ENCODE measurements around the gene SKIC8.
A peak's percentile ranks its signal among the peaks of the same experiment; 100 is the strongest.

Gene SKIC8

GRCh38 chr15:78308422-78309032, 9.1 kb upstream of the SKIC8 start:
- TF ChIP-seq CTCF (IDR thresholded peaks at IDR 0.05) = peak; percentile 27
- no peak for DNase-seq (ENCODE audit: low spot score)
- no peak overlapping the region for H3K27ac ChIP-seq
- no peak overlapping the region for H3K4me3 ChIP-seq

- no peak for TF ChIP-seq CTCF (IDR thresholded peaks at IDR 0.05)
- no peak overlapping the region for H3K4me3 ChIP-seq
- no peak overlapping the region for H3K27ac ChIP-seq
- DNase-seq (ENCODE audit: low spot score) = no peak
Observed at GRCh38 chr15:78307976-78308375, 8.6 kb upstream of the SKIC8 start.

GRCh38 chr15:78306176-78306774, 6.9 kb upstream of the SKIC8 start:
- no peak for TF ChIP-seq CTCF (IDR thresholded peaks at IDR 0.05)
- Histone ChIP-seq H3K27ac (peak overlapping the region in 1 of 2 donors; percentile 51), H3K4me3 (no peak overlapping the region)
- no peak for DNase-seq (ENCODE audit: low spot score)

- no peak overlapping the region for H3K4me3 ChIP-seq
- no peak for TF ChIP-seq CTCF (IDR thresholded peaks at IDR 0.05)
- no peak for DNase-seq (ENCODE audit: low spot score)
- no peak overlapping the region for H3K27ac ChIP-seq
Observed at GRCh38 chr15:78304216-78305066, 5.0 kb upstream of the SKIC8 start.

GRCh38 chr15:78302579-78303312, 3.3 kb upstream of the SKIC8 start:
- H3K4me3 ChIP-seq = no peak overlapping the region
- TF ChIP-seq CTCF (IDR thresholded peaks at IDR 0.05) = no peak
- DNase-seq (ENCODE audit: low spot score) = no peak
- H3K27ac ChIP-seq = no peak overlapping the region

GRCh38 chr15:78301828-78302227, 2.4 kb upstream of the SKIC8 start:
- DNase-seq (ENCODE audit: low spot score) = no peak
- no peak for TF ChIP-seq CTCF (IDR thresholded peaks at IDR 0.05)
- Histone ChIP-seq H3K27ac (no peak overlapping the region), H3K4me3 (no peak overlapping the region)

All from coronary artery (tissue), 2 donors.